ENCODE results near the gene CTSA. TPM values are rescaled to one million over a fixed set of nuclear protein-coding genes. Genes with fewer than 3 reads are reported as not detected.
A peak's percentile ranks its signal among the peaks of the same experiment; 100 is the strongest.

The CTSA gene
- total RNA-seq, 2 donors from 2014 or later, result 41.0 to 43.8 TPM

DNA sequence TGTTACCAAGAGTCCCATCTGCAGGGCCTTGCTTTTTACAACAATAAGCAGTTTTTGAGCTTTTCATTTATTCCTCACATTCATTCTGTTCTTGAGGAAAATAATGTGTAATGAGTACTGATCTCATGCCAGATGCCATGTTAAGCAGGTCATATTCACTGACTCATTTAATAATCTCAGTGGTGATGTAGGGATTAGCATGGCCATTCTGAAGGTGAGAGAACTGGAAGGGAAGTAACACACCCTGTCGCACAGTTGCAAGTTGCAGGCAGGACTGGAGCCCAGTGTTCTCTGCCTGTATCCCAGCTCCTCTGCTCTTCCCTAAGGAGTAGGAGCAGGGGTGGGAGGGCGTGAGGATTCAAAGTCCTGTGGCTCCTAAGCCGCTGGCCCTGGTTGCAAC is 48.9 kb downstream of the CTSA start:
- intact Hi-C loops (cut with DNase I), result no loop called here
- Histone ChIP-seq H3K4me3 (no peak overlapping the region), H3K27ac (no peak overlapping the region), H3K4me1 (peaks cover 14% of the 10 kb centered on the region), H3K9me3 (no peaks in the 10 kb centered on the region), H3K36me3 (replicated peaks in 1 of 2; ENCODE audit: insufficient read depth in 1 of 2, low read depth in 2 of 2) (peaks cover 3 to 44% of the 10 kb centered on the region in 2 donors), H3K27me3 (no peaks in the 10 kb centered on the region)
- DNase-seq (no peak), ATAC-seq (no peak)
- TF ChIP-seq POLR2A (IDR thresholded peaks at IDR 0.05), result no peak
- TF ChIP-seq, protein P1, sequence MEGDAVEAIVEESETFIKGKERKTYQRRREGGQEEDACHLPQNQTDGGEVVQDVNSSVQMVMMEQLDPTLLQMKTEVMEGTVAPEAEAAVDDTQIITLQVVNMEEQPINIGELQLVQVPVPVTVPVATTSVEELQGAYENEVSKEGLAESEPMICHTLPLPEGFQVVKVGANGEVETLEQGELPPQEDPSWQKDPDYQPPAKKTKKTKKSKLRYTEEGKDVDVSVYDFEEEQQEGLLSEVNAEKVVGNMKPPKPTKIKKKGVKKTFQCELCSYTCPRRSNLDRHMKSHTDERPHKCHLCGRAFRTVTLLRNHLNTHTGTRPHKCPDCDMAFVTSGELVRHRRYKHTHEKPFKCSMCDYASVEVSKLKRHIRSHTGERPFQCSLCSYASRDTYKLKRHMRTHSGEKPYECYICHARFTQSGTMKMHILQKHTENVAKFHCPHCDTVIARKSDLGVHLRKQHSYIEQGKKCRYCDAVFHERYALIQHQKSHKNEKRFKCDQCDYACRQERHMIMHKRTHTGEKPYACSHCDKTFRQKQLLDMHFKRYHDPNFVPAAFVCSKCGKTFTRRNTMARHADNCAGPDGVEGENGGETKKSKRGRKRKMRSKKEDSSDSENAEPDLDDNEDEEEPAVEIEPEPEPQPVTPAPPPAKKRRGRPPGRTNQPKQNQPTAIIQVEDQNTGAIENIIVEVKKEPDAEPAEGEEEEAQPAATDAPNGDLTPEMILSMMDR (IDR thresholded peaks at IDR 0.05), result no peak
- WGBS, 2 donors, result 77 to 93% methylated on average over 3 of the region's 3 CpGs

DNA sequence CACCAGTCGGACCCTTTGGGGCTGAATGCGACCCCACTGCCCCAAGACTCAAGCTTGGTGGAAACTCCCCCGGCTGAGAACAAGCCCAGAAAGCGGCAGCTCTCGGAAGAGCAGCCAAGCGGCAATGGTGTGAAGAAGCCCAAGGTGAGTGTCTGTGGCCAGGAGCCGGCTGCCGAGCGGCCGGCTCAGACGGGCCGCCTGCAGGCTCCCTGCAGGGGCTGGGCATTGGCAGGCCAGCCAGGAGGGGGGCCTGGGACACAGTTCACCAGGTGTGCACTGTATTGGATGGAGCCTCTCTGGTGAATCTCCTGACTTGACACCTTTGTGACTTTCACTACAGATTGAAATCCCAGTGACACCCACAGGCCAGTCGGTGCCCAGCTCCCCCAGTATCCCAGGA is 49.3 kb downstream of the CTSA start:
- no peak for TF ChIP-seq POLR2A (IDR thresholded peaks at IDR 0.05)
- TF ChIP-seq, protein P1 (IDR thresholded peaks at IDR 0.05), result no peak
- Histone ChIP-seq H3K36me3 (replicated peaks in 1 of 2; ENCODE audit: insufficient read depth in 1 of 2, low read depth in 2 of 2) (peaks cover 3 to 44% of the 10 kb centered on the region in 2 donors), H3K27ac (no peak overlapping the region), H3K4me3 (no peak overlapping the region), H3K4me1 (peaks cover 19% of the 10 kb centered on the region), H3K27me3 (no peaks in the 10 kb centered on the region), H3K9me3 (no peaks in the 10 kb centered on the region)
- intact Hi-C loops (cut with DNase I), result no loop called here
- 89 to 100% methylated on average over 3 to 12 of the region's 13 CpGs for WGBS, 2 donors
- no peak for DNase-seq
- no peak for ATAC-seq

DNA sequence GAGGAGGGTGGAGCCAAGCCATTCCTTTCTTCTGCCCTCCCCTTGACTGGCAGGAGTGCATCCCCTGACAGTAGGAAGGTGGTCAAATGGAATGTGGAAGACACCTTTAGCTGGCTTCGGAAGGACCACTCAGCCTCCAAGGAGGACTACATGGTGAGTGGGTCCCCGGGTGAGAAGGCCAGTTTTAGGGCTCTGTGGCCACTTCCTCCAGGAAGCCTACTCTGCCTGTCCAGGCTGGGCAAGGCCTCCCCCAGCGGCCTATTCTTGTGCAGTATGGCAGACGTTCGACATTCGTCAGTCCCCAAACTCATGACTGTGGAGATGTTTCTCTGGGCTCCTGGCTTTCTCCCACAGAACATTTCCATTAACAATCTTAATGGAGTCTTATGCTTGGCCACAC is 52.5 kb downstream of the CTSA start:
- DNase-seq, result no peak
- no peak overlapping the region for H3K4me3 ChIP-seq
- H3K36me3 ChIP-seq (replicated peaks in 1 of 2; ENCODE audit: insufficient read depth in 1 of 2, low read depth in 2 of 2), result peaks cover 0 to 41% of the 10 kb centered on the region in 2 donors
- H3K4me1 ChIP-seq, result peaks cover 34% of the 10 kb centered on the region
- H3K27ac ChIP-seq, result peak overlapping the region; percentile 71 to 84 (median 80)
- intact Hi-C loops (cut with DNase I), result no loop called here
- 92 to 100% methylated on average over 4 to 6 of the region's 6 CpGs for WGBS, 2 donors
- no peaks in the 10 kb centered on the region for H3K9me3 ChIP-seq
- H3K27me3 ChIP-seq, result no peaks in the 10 kb centered on the region
- no peak for TF ChIP-seq POLR2A (IDR thresholded peaks at IDR 0.05)
- TF ChIP-seq, protein P1 (IDR thresholded peaks at IDR 0.05), result no peak
- no peak for ATAC-seq

DNA sequence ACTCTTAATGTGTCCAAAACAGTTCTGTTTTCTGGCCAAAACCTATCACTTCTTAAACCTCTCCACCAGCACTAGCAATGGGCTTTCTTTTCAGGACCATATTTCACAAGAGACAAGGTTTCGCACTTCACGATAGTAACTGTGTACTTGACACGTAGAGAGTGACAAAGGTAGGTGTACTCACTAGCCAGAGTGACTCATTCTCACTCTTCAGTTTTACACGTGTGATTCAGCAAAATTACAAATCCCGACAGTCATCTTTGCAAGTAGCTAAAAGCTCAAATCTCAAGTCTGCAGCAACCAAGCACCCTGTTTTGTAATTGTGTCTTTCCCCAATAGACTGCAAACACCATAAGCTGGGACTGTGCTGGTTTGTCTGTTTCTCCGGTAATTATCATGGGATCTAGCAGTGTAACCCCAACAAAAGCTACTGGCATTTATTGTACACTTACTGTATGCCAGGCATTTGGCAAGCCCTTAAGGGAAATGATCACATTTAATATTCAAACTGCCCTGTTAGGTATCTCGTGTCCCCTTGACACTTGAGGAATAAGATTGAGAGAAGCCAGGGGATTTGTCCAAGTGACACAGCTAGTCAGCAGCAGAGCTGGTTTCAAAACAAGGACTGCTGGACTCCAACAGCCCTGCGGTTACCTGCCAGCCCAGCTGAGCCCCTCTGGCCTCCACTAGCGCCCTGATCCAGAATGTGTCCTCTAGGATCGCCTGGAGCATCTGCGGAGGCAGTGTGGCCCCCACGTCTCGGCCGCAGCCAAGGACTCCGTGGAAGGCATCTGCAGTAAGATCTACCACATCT is 53.2 kb downstream of the CTSA start:
- intact Hi-C loops (cut with DNase I), result no loop called here
- peaks cover 34% of the 10 kb centered on the region for H3K4me1 ChIP-seq
- no peak for TF ChIP-seq POLR2A (IDR thresholded peaks at IDR 0.05)
- TF ChIP-seq, protein P1 (IDR thresholded peaks at IDR 0.05), result no peak
- H3K4me3 ChIP-seq, result no peak overlapping the region
- H3K9me3 ChIP-seq, result no peaks in the 10 kb centered on the region
- ATAC-seq (no peak), DNase-seq (no peak)
- peak overlapping the region; percentile 71 to 84 (median 80) for H3K27ac ChIP-seq
- WGBS, 2 donors, result 54 to 60% methylated on average over 11 to 15 of the region's 15 CpGs
- peaks cover 0 to 35% of the 10 kb centered on the region in 2 donors for H3K36me3 ChIP-seq (replicated peaks in 1 of 2; ENCODE audit: insufficient read depth in 1 of 2, low read depth in 2 of 2)
- H3K27me3 ChIP-seq, result no peaks in the 10 kb centered on the region

All from body of pancreas (tissue), 4 donors.